BE2C (cell line): ENCODE data around the gene MSANTD7.
"Not testable (repeated sequence)": the region's sequence is repeated elsewhere in the genome, so short reads cannot be mapped to it uniquely, and the experiment has no call there.

Experiments
- DNase-seq: peaks from one replicate; pipeline ENCODE4 v3.0.0-alpha.2; 2020
- H3K27me3 ChIP-seq: fragments of 250-450 bp; sonication (Bioruptor Pico); 2 replicates; pipeline ENCODE4 v1.5.1; 2020; ENCODE audit warnings: mild to moderate bottlenecking
- H3K36me3 ChIP-seq: fragments of 250-450 bp; sonication (Bioruptor Pico); 2 replicates; pipeline ENCODE4 v1.5.1; 2020; ENCODE audit warnings: mild to moderate bottlenecking
- H3K4me1 ChIP-seq: fragments of 250-450 bp; sonication (Bioruptor Pico); 2 replicates; pipeline ENCODE4 v1.5.1; 2020
- H3K4me3 ChIP-seq: 2 replicates; pipeline ENCODE4 v1.5.1; 2011; ENCODE audit warnings: low read depth, low read length
- H3K9me3 ChIP-seq: fragments of 250-450 bp; sonication (Bioruptor Pico); 2 replicates; pipeline ENCODE4 v1.5.1; 2020
- CTCF ChIP-seq: IDR thresholded peaks from 2 replicates; pipeline ENCODE4 v1.5.1; 2012; ENCODE audit warnings: mild to moderate bottlenecking, low read depth, low read length

MSANTD7 gene

GRCh38 chr10:14859775-14860174 lies 21.7 kb downstream of the MSANTD7 start:
- Histone ChIP-seq H3K4me1 (no peaks in the 10 kb centered on the region), H3K36me3 (no peaks in the 10 kb centered on the region; the same call in 1 of the 2 replicates), H3K4me3 (no peak overlapping the region), H3K9me3 (no peaks in the 10 kb centered on the region), H3K27me3 (no peaks in the 10 kb centered on the region)
- DNase-seq = no peak
- no peak for TF ChIP-seq CTCF

- no peak for DNase-seq
- H3K4me1 ChIP-seq = no peaks in the 10 kb centered on the region
- H3K36me3 ChIP-seq = no peaks in the 10 kb centered on the region; the same call in 1 of the 2 replicates
- no peak overlapping the region for H3K4me3 ChIP-seq
- no peak for TF ChIP-seq CTCF
- H3K27me3 ChIP-seq = no peaks in the 10 kb centered on the region
- no peaks in the 10 kb centered on the region for H3K9me3 ChIP-seq
Observed at GRCh38 chr10:14860791-14861190, 22.7 kb downstream of the MSANTD7 start.

GRCh38 chr10:14864466-14864865 lies 26.4 kb downstream of the MSANTD7 start:
- H3K27me3 ChIP-seq, H3K4me3 ChIP-seq, H3K9me3 ChIP-seq, DNase-seq, H3K4me1 ChIP-seq: not testable (repeated sequence)
- H3K36me3 ChIP-seq = peaks cover 11% of the 10 kb centered on the region

- not testable (repeated sequence) for H3K9me3 ChIP-seq, H3K4me3 ChIP-seq, H3K27me3 ChIP-seq, DNase-seq, H3K4me1 ChIP-seq
- H3K36me3 ChIP-seq = peaks cover 14% of the 10 kb centered on the region
Observed at GRCh38 chr10:14864871-14865270, 26.8 kb downstream of the MSANTD7 start.

- Histone ChIP-seq H3K4me1 (peaks cover 2% of the 10 kb centered on the region), H3K4me3 (no peak overlapping the region), H3K9me3 (no peaks in the 10 kb centered on the region), H3K36me3 (peaks cover 7% of the 10 kb centered on the region), H3K27me3 (no peaks in the 10 kb centered on the region)
- no peak for TF ChIP-seq CTCF
- DNase-seq = no peak
Observed at GRCh38 chr10:14873090-14873760, 35.1 kb downstream of the MSANTD7 start.

- no peak for TF ChIP-seq CTCF
- no peak overlapping the region for H3K4me3 ChIP-seq
- H3K36me3 ChIP-seq = no peaks in the 10 kb centered on the region
- H3K27me3 ChIP-seq = no peaks in the 10 kb centered on the region
- H3K9me3 ChIP-seq = no peaks in the 10 kb centered on the region
- peaks cover 2% of the 10 kb centered on the region for H3K4me1 ChIP-seq
- DNase-seq = no peak
Observed at GRCh38 chr10:14875941-14876340, 37.8 kb downstream of the MSANTD7 start.

- no peak overlapping the region for H3K4me3 ChIP-seq
- H3K27me3 ChIP-seq = no peaks in the 10 kb centered on the region
- no peaks in the 10 kb centered on the region for H3K9me3 ChIP-seq
- H3K4me1 ChIP-seq = peaks cover 2% of the 10 kb centered on the region
- no peak for TF ChIP-seq CTCF
- no peaks in the 10 kb centered on the region; the same call in 1 of the 2 replicates for H3K36me3 ChIP-seq
- DNase-seq = no peak
Observed at GRCh38 chr10:14876764-14877163, 38.7 kb downstream of the MSANTD7 start.
